CD4-positive, alpha-beta memory T cell (primary cell): Measurements from ENCODE around the gene IFITM2. TPM values are rescaled to one million over a fixed set of nuclear protein-coding genes. Genes with fewer than 3 reads are reported as not detected.

Experiments
- CTCF ChIA-PET: fragments of 350-600 bp; sonication (Branson Sonifier 250); formaldehyde crosslinking; loops from one replicate; lab custom pipeline; 2021; ENCODE audit warnings: inconsistent platforms; ENCODE audit not compliant: partially characterized antibody; lab: Charles Lee
- POLR2A ChIA-PET: fragments of 350-600 bp; sonication (Branson Sonifier 250); formaldehyde crosslinking; loops from one replicate; lab custom pipeline; 2021; ENCODE audit not compliant: partially characterized antibody; lab: Charles Lee
- DNase-seq, 5 donors: peaks; one replicate each; pipeline versions ENCODE4 v3.0.0 to v3.0.0-alpha.2; 2020 to 2022; ENCODE audit warnings: mixed read lengths in 1 of 5
- H3K27ac ChIP-seq: one replicate; pipeline ENCODE4 v1.7.0; 2013; ENCODE audit warnings: low read depth, low read length
- H3K27me3 ChIP-seq: 2 replicates; pipeline ENCODE4 v1.7.0; 2013; ENCODE audit warnings: mild to moderate bottlenecking, low read length, moderate library complexity; ENCODE audit not compliant: insufficient read depth
- H3K36me3 ChIP-seq: 2 replicates; pipeline ENCODE4 v1.7.0; 2013; ENCODE audit warnings: mild to moderate bottlenecking, low read length, moderate library complexity; ENCODE audit not compliant: insufficient read depth
- H3K4me1 ChIP-seq: 2 replicates; pipeline ENCODE4 v1.7.0; 2013; ENCODE audit warnings: mild to moderate bottlenecking, low read length, moderate library complexity; ENCODE audit not compliant: insufficient read depth
- H3K4me3 ChIP-seq, 2 donors: one replicate each; pipeline ENCODE4 v1.7.0; 2013; ENCODE audit warnings: low read length in 2 of 2, mild to moderate bottlenecking in 1 of 2
- H3K9me3 ChIP-seq, 2 donors: one replicate each; pipeline ENCODE4 v1.7.0; 2013; ENCODE audit warnings: low read length in 2 of 2, control low read depth in 1 of 2; ENCODE audit not compliant: control insufficient read depth in 1 of 2
- H3K27ac Mint-ChIP-seq, 7 donors: one replicate each; pipeline ENCODE4 v1.8.0; 2020 to 2021; ENCODE audit warnings: mixed read lengths in 7 of 7, mild to moderate bottlenecking in 6 of 7, inconsistent platforms in 3 of 7, moderate library complexity in 3 of 7
- H3K27me3 Mint-ChIP-seq, 2 donors: one replicate each; pipeline ENCODE4 v1.8.0; 2020 to 2021; ENCODE audit warnings: mixed read lengths in 2 of 2
- H3K36me3 Mint-ChIP-seq, 2 donors: one replicate each; pipeline ENCODE4 v1.8.0; 2020 to 2021; ENCODE audit warnings: mixed read lengths in 2 of 2, inconsistent platforms in 1 of 2, mild to moderate bottlenecking in 1 of 2
- H3K4me1 Mint-ChIP-seq, 4 donors: one replicate each; pipeline ENCODE4 v1.8.0; 2020 to 2021; ENCODE audit warnings: mixed read lengths in 4 of 4, mild to moderate bottlenecking in 1 of 4
- H3K4me3 Mint-ChIP-seq, 8 donors: one replicate each; pipeline ENCODE4 v1.8.0; 2020 to 2021; ENCODE audit warnings: mixed read lengths in 8 of 8, mild to moderate bottlenecking in 7 of 8, moderate library complexity in 6 of 8, inconsistent platforms in 3 of 8
- H3K9me3 Mint-ChIP-seq, 8 donors: one replicate each; pipeline ENCODE4 v1.8.0; 2020 to 2021; ENCODE audit warnings: mixed read lengths in 8 of 8, mild to moderate bottlenecking in 5 of 8, inconsistent platforms in 3 of 8, moderate library complexity in 1 of 8
- intact Hi-C: fragments of 100-400 bp; cut with micrococcal nuclease; formaldehyde crosslinking; loops from one replicate; pipeline ENCODE4 v1.15.1; 2023
- polyA plus RNA-seq, 2 donors: library from polyadenylated mRNA; unstranded; fragments of 300-500 nt; fragmentation: Illumina TruSeq; gene quantifications; one replicate each; pipeline ENCODE4 v1.2.3, GENCODE V29; 2021
- total RNA-seq, 2 experiments: library from RNA; stranded (reverse); gene quantifications; one replicate each; pipeline ENCODE4 v1.2.3, GENCODE V29; 2021

IFITM2 gene
- total and polyA plus RNA-seq, 4 experiments from 2014 or later = 202 to 3,716 (median 1,347) TPM

DNA sequence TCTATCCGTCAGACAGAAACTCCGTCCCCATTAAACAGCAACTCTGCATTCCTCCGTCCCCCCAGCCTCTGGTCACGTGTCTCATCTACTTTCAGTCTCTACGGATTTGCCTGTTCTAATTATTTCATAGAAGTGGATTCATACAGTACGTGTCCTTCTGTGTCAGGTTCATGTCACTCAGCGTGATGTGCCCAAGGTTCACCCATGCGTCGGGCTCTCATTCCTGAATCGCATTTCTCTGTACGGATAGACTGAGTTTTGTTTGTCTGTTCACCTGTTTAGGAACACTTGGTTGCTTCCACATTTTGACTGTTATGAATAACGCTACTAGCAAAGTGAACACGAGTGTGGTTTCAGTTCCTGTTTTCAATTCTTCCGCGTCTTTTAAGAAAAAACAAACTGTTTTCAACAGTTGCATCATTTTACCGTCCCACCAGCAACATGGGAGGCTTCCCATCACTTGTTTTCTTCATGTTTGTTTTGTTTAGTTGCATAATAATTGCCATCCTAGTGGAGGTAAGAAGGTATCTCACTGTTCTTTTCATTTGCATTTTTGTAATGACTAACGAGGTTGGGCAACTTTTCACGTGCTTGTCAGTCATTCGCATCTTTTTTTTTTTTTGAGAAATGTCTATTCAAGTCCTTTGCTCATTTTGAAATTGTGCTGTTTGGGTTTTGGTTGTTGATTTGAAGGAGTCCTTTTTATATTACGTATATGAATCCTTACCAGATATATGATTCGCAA lies 38.3 kb upstream of the IFITM2 start:
- Histone ChIP-seq H3K36me3 (no peaks in the 10 kb centered on the region), H3K27me3 (no peaks in the 10 kb centered on the region), H3K9me3 (no peaks in the 10 kb centered on the region), H3K27ac (peak overlapping the region; percentile 72), H3K4me3 (peak overlapping the region; percentile 6 to 62), H3K4me1 (peaks cover 25% of the 10 kb centered on the region)
- peaks cover 20 to 34% (median 28%) of the 10 kb centered on the region in 4 donors for H3K4me1 Mint-ChIP-seq
- H3K27me3 Mint-ChIP-seq = no peaks in the 10 kb centered on the region
- H3K27ac Mint-ChIP-seq = peak overlapping the region; percentile 91 to 99 (median 96)
- DNase-seq = peak; percentile 82 to 91 (median 89)
- peak overlapping the region; percentile 81 to 95 (median 87) for H3K4me3 Mint-ChIP-seq
- H3K9me3 Mint-ChIP-seq = peaks cover 0 to 4% (median 0%) of the 10 kb centered on the region in 8 donors
- ChIA-PET CTCF (interaction anchor here (1.5 to 4.6 kb wide), 7 partner anchors 8 to 179 kb away, joined by 4 to 50 read pairs (median 17); partner anchors contain the start of gene NLRP6), POLR2A (interaction anchor here (0.7 to 12.0 kb wide), 18 partner anchors 10 to 180 kb away, joined by 3 to 549 read pairs (median 13); partner anchors contain the start of genes BET1L, IFITM1, IFITM2 and NLRP6)
- H3K36me3 Mint-ChIP-seq = peaks cover 0 to 1% of the 10 kb centered on the region in 2 donors
- intact Hi-C loops = loop anchor here (1.0 to 5.0 kb wide), 7 partner anchors 10 to 428 kb away; partner anchors contain the start of genes DEAF1, IFITM2, PSMD13 and SIRT3

- CTCF ChIA-PET = interaction anchor here (1.0 kb wide), 1 partner anchor 10 kb away, joined by 3 read pairs; no protein-coding TSS in a partner anchor
- Mint-ChIP-seq H3K27ac (peak overlapping the region in 5 of 7 donors; percentile 42 to 99 (median 78)), H3K27me3 (no peaks in the 10 kb centered on the region), H3K36me3 (peaks cover 0 to 1% of the 10 kb centered on the region in 2 donors), H3K4me1 (peaks cover 20 to 39% (median 31%) of the 10 kb centered on the region in 4 donors), H3K9me3 (peaks cover 0 to 1% (median 0%) of the 10 kb centered on the region in 8 donors), H3K4me3 (no peak overlapping the region)
- Histone ChIP-seq H3K9me3 (no peaks in the 10 kb centered on the region), H3K4me1 (peaks cover 25% of the 10 kb centered on the region), H3K27me3 (no peaks in the 10 kb centered on the region), H3K4me3 (no peak overlapping the region), H3K27ac (no peak overlapping the region), H3K36me3 (no peaks in the 10 kb centered on the region)
- POLR2A ChIA-PET = interaction anchor here (0.6 to 12.0 kb wide), 7 partner anchors 8 to 85 kb away, joined by 3 to 549 read pairs (median 3); partner anchors contain the start of genes NLRP6 and PGGHG
- DNase-seq = no peak
- intact Hi-C loops = no loop called here
These were observed 36.9 kb upstream of the IFITM2 start for GRCh38 chr11:270451-271318.

GRCh38 chr11:271319-271715 lies 36.3 kb upstream of the IFITM2 start:
- Mint-ChIP-seq H3K27me3 (no peaks in the 10 kb centered on the region), H3K4me1 (peaks cover 20 to 39% (median 31%) of the 10 kb centered on the region in 4 donors), H3K4me3 (no peak overlapping the region), H3K9me3 (peaks cover 0 to 3% (median under 1%) of the 10 kb centered on the region in 8 donors), H3K27ac (no peak overlapping the region), H3K36me3 (peaks cover 1 to 5% of the 10 kb centered on the region in 2 donors)
- POLR2A ChIA-PET = interaction anchor here (0.6 to 12.0 kb wide), 6 partner anchors 8 to 84 kb away, joined by 3 to 549 read pairs (median 3); partner anchors contain the start of genes NLRP6, PGGHG, PSMD13 and SIRT3
- Histone ChIP-seq H3K9me3 (no peaks in the 10 kb centered on the region), H3K4me3 (no peak overlapping the region), H3K36me3 (no peaks in the 10 kb centered on the region), H3K27ac (no peak overlapping the region), H3K27me3 (no peaks in the 10 kb centered on the region), H3K4me1 (peaks cover 25% of the 10 kb centered on the region)
- CTCF ChIA-PET = interaction anchor here (1.0 kb wide), 1 partner anchor 10 kb away, joined by 3 read pairs; no protein-coding TSS in a partner anchor
- intact Hi-C loops = no loop called here
- DNase-seq = no peak

GRCh38 chr11:272195-272930 lies 35.3 kb upstream of the IFITM2 start:
- ChIA-PET POLR2A (interaction anchor here (1.0 to 12.0 kb wide), 2 partner anchors 12 to 36 kb away, joined by 3 to 549 read pairs; partner anchors contain the start of genes NLRP6, PGGHG, PSMD13 and SIRT3), CTCF (interaction anchor here (0.5 to 1.0 kb wide), 2 partner anchors 9 to 15 kb away, joined by 3 read pairs; no protein-coding TSS in a partner anchor)
- no peaks in the 10 kb centered on the region for H3K36me3 ChIP-seq
- no peak overlapping the region for H3K27ac ChIP-seq
- Mint-ChIP-seq H3K27ac (peak overlapping the region in 5 of 7 donors; percentile 22 to 72 (median 42)), H3K36me3 (peaks cover 4 to 10% of the 10 kb centered on the region in 2 donors), H3K9me3 (peaks cover 0 to 9% (median under 1%) of the 10 kb centered on the region in 8 donors), H3K27me3 (no peaks in the 10 kb centered on the region), H3K4me1 (peaks cover 18 to 40% (median 32%) of the 10 kb centered on the region in 4 donors), H3K4me3 (no peak overlapping the region)
- no peaks in the 10 kb centered on the region for H3K27me3 ChIP-seq
- H3K4me1 ChIP-seq = peaks cover 25% of the 10 kb centered on the region
- DNase-seq = no peak
- intact Hi-C loops = no loop called here
- no peaks in the 10 kb centered on the region for H3K9me3 ChIP-seq
- H3K4me3 ChIP-seq = no peak overlapping the region

GRCh38 chr11:272931-273198 lies 34.8 kb upstream of the IFITM2 start:
- no peak overlapping the region for H3K4me3 Mint-ChIP-seq
- H3K36me3 Mint-ChIP-seq = peaks cover 4 to 14% of the 10 kb centered on the region in 2 donors
- no peak for DNase-seq
- no peaks in the 10 kb centered on the region for H3K27me3 Mint-ChIP-seq
- Histone ChIP-seq H3K4me3 (no peak overlapping the region), H3K36me3 (no peaks in the 10 kb centered on the region), H3K27me3 (no peaks in the 10 kb centered on the region), H3K27ac (no peak overlapping the region), H3K4me1 (peaks cover 25% of the 10 kb centered on the region), H3K9me3 (no peaks in the 10 kb centered on the region)
- H3K9me3 Mint-ChIP-seq = peaks cover 0 to 9% (median under 1%) of the 10 kb centered on the region in 8 donors
- peaks cover 21 to 40% (median 34%) of the 10 kb centered on the region in 4 donors for H3K4me1 Mint-ChIP-seq
- H3K27ac Mint-ChIP-seq = peak overlapping the region in 6 of 7 donors; percentile 15 to 72 (median 38)
- intact Hi-C loops = no loop called here
- CTCF ChIA-PET = no interaction called here
- POLR2A ChIA-PET = interaction anchor here (12.0 kb wide), 1 partner anchor 12 kb away, joined by 549 read pairs; the partner anchor contains the start of genes NLRP6 and PGGHG

DNA sequence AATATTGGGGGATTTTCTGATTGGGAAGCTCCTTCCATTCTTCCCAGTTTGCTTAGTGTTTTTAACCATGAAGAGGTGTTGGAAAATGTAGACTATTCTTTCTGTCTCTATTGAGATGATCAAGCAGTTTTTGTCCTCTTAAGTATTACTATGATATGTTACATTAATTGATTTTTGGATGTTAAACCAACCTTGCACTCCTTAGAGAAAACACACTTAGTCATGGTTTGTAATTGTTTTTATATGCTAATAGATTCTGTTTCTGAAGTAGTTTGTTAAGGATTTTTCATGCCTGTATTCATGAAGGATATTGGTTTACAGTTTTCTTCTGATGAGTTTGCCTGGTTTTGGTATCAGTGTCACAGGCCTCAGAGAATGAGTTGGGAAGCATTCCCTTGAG lies 31.4 kb upstream of the IFITM2 start:
- Histone ChIP-seq H3K27me3 (no peaks in the 10 kb centered on the region), H3K4me3 (no peak overlapping the region), H3K9me3 (no peaks in the 10 kb centered on the region), H3K4me1 (peaks cover 37% of the 10 kb centered on the region), H3K36me3 (no peaks in the 10 kb centered on the region), H3K27ac (no peak overlapping the region)
- peaks cover 6 to 14% of the 10 kb centered on the region in 2 donors for H3K36me3 Mint-ChIP-seq
- H3K4me3 Mint-ChIP-seq = no peak overlapping the region
- H3K27me3 Mint-ChIP-seq = no peaks in the 10 kb centered on the region
- intact Hi-C loops = no loop called here
- ChIA-PET POLR2A (interaction anchor here (0.7 to 12.0 kb wide), 4 partner anchors 8 to 70 kb away, joined by 3 to 549 read pairs (median 4); partner anchors contain the start of genes NLRP6 and PGGHG), CTCF (interaction anchor here (1.1 to 2.0 kb wide), 3 partner anchors 26 to 39 kb away, joined by 4 to 7 read pairs (median 4); no protein-coding TSS in a partner anchor)
- H3K9me3 Mint-ChIP-seq = peaks cover 0 to 9% (median 2%) of the 10 kb centered on the region in 8 donors
- peaks cover 13 to 36% (median 25%) of the 10 kb centered on the region in 4 donors for H3K4me1 Mint-ChIP-seq
- peak overlapping the region in 2 of 7 donors; percentile 74 to 80 for H3K27ac Mint-ChIP-seq
- no peak for DNase-seq
